Stimulated activated naive CD8-positive, alpha-beta T cell treated with anti-CD3 and anti-CD28 coated beads, Interleukin-15, amount 100 ng/mL, for 72 hours (primary cell): Measurements from ENCODE around the gene TCERG1.

Experiments used
- ATAC-seq: fragments of 150-1000 bp; cut with Tn5 transposase; 2 replicates; pipeline ENCODE4 v1.10.0; 2021; ENCODE audit warnings: mild to moderate bottlenecking, moderate library complexity
- DNase-seq, 2 donors: peaks; one replicate each; pipeline ENCODE4 v3.0.0; 2021 to 2022
- H3K27ac Mint-ChIP-seq, 2 donors: one replicate each; pipeline ENCODE4 v1.8.0; 2022; ENCODE audit warnings: mild to moderate bottlenecking in 2 of 2, mixed read lengths in 2 of 2, moderate library complexity in 2 of 2
- H3K27me3 Mint-ChIP-seq: one replicate; pipeline ENCODE4 v1.8.0; 2022; ENCODE audit warnings: mixed read lengths
- H3K4me1 Mint-ChIP-seq: one replicate; pipeline ENCODE4 v1.8.0; 2022; ENCODE audit warnings: mild to moderate bottlenecking, mixed read lengths
- H3K4me3 Mint-ChIP-seq, 2 donors: one replicate each; pipeline ENCODE4 v1.8.0; 2022; ENCODE audit warnings: mild to moderate bottlenecking in 2 of 2, mixed read lengths in 2 of 2, moderate library complexity in 1 of 2
- H3K9me3 Mint-ChIP-seq, 2 donors: one replicate each; pipeline ENCODE4 v1.8.0; 2022; ENCODE audit warnings: mixed read lengths in 2 of 2

The TCERG1 gene

GRCh38 chr5:146482775-146483174 lies 35.6 kb downstream of the TCERG1 start:
- no peak overlapping the region for H3K27ac Mint-ChIP-seq
- no peaks in the 10 kb centered on the region for H3K4me1 Mint-ChIP-seq
- DNase-seq: no peak
- H3K9me3 Mint-ChIP-seq: no peaks in the 10 kb centered on the region
- H3K4me3 Mint-ChIP-seq: no peak overlapping the region
- ATAC-seq: no peak
- H3K27me3 Mint-ChIP-seq: no peaks in the 10 kb centered on the region

GRCh38 chr5:146484714-146485391 lies 37.7 kb downstream of the TCERG1 start:
- no peak for DNase-seq
- H3K4me1 Mint-ChIP-seq: no peaks in the 10 kb centered on the region
- no peak for ATAC-seq
- H3K4me3 Mint-ChIP-seq: no peak overlapping the region
- H3K27me3 Mint-ChIP-seq: no peaks in the 10 kb centered on the region
- H3K9me3 Mint-ChIP-seq: no peaks in the 10 kb centered on the region
- H3K27ac Mint-ChIP-seq: no peak overlapping the region

DNA sequence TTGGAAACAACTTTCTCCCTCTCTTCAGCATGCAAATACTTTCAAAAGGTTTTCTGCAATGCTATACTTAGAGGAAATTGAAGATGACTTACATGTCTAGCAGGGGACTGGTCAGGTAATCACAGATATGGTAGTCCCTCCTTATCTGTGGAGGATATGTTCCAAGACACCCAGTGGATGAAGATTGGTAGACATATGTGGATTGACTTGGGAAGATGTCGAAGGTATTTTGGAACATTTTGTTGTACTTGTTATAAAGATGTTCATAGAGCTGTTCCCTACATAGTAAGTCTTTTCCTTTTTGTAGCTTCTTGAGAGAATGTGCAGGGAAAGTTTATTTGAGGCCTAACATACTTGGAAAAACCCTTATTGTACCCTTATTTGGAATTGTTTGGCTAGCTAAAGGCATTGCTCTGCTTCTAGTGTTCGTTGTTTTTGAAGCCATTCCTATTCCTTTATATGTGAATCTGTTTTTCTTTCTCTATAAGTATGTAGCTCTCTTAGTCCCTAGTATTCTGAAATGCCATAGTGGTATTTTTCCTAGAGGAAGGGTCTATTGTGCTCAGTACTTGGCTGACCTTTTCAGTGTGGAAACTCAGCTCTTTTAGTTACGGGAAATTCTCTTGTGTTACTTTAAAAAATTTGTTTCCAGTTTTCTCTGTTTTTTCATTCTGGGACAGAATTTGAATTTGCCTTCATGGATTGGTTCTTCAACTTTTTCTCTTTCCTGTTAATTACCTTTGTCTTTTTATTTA lies 43.1 kb downstream of the TCERG1 start:
- peak overlapping the region; percentile 6 to 63 for H3K27ac Mint-ChIP-seq
- H3K9me3 Mint-ChIP-seq: no peaks in the 10 kb centered on the region
- no peaks in the 10 kb centered on the region for H3K4me1 Mint-ChIP-seq

DNA sequence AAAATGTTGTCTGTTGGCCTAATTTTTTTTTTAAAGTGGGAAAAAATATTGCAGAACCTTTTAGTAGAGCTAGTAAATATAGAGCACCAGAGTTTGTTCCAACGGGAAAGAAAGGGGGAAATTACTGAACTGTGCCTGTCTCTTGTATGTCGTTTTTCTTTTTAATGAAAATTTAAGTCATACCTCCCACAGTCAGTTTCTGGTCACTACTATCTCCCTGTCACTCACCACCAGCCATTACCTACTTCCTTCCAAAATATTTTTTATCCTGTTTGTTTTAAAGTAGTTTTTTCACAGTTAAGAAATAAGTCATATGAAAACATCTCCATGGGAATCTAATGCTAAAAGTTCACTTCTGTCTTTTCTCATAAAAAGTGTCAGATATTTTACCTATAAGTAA lies 47.5 kb downstream of the TCERG1 start:
- H3K4me3 Mint-ChIP-seq: no peak overlapping the region
- no peak for DNase-seq
- peaks cover 4% of the 10 kb centered on the region for H3K4me1 Mint-ChIP-seq

More for the DNA sequence above, 43.1 kb downstream of the TCERG1 start:
- DNase-seq (no peak), ATAC-seq (no peak)
- H3K27me3 Mint-ChIP-seq: no peaks in the 10 kb centered on the region
- no peak overlapping the region for H3K4me3 Mint-ChIP-seq

DNA sequence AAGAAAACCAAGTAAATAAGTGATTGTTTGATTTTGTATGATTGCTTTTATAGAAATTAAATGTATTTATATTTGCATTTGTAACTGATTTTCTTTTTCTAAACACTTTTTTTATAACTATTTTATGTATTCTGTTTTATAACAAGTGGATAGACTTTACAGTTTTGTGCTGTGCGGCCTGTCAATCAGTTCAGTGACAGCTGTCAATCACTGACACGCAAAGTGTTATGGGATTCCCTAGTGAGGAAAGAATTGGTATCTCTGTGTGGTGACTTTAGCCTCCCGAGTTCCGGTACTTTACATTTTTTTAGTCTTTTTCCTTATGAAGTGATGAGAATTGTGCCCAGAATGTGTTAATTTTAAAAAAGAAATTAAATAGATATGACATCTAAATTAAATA lies 52.5 kb downstream of the TCERG1 start:
- Mint-ChIP-seq H3K27me3 (no peaks in the 10 kb centered on the region), H3K27ac (no peak overlapping the region), H3K4me3 (no peak overlapping the region), H3K9me3 (no peaks in the 10 kb centered on the region), H3K4me1 (peaks cover 4% of the 10 kb centered on the region)
- DNase-seq (no peak), ATAC-seq (no peak)

More for the DNA sequence above, 47.5 kb downstream of the TCERG1 start:
- no peak overlapping the region for H3K27ac Mint-ChIP-seq
- no peaks in the 10 kb centered on the region for H3K27me3 Mint-ChIP-seq
- no peaks in the 10 kb centered on the region for H3K9me3 Mint-ChIP-seq
- no peak for ATAC-seq

GRCh38 chr5:146507428-146507827 lies 60.3 kb downstream of the TCERG1 start:
- H3K9me3 Mint-ChIP-seq: no peaks in the 10 kb centered on the region
- no peak overlapping the region for H3K27ac Mint-ChIP-seq
- no peaks in the 10 kb centered on the region for H3K4me1 Mint-ChIP-seq
- ATAC-seq: no peak
- H3K4me3 Mint-ChIP-seq: no peak overlapping the region
- no peak for DNase-seq
- H3K27me3 Mint-ChIP-seq: no peaks in the 10 kb centered on the region

DNA sequence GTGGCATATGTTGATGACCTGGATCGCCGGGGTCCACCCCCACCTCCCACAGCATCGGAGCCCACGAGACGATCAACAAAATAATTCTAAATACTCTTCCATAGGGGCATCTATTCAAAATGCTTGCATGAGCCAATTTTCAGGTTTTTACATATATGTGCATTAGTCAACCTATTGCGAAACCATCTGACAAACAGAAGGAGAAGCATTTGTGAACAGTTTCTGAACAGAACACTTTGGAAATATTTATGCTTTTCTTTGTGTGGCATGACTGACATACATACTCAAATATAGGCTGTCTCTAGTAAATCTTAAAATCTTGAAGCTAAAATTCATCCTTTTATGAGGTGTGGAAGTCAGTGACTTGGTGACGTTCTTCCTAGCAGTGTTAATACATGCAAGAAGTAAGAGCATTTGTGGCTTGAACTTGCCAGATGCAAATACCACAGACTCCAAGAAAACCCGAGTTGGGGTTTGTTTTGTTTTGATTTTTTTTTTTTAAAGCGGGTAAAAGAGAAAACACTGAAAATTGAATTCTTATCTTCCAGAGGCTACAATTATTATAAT lies 63.5 kb downstream of the TCERG1 start:
- ATAC-seq (no peak), DNase-seq (no peak)
- no peaks in the 10 kb centered on the region for H3K27me3 Mint-ChIP-seq
- H3K27ac Mint-ChIP-seq: no peak overlapping the region
- no peaks in the 10 kb centered on the region for H3K4me1 Mint-ChIP-seq
- no peak overlapping the region for H3K4me3 Mint-ChIP-seq
- H3K9me3 Mint-ChIP-seq: no peaks in the 10 kb centered on the region

GRCh38 chr5:146513462-146513861 lies 66.3 kb downstream of the TCERG1 start:
- no peak overlapping the region for H3K27ac Mint-ChIP-seq
- no peaks in the 10 kb centered on the region for H3K4me1 Mint-ChIP-seq
- no peak overlapping the region for H3K4me3 Mint-ChIP-seq
- H3K27me3 Mint-ChIP-seq: no peaks in the 10 kb centered on the region
- DNase-seq (no peak), ATAC-seq (no peak)
- H3K9me3 Mint-ChIP-seq: no peaks in the 10 kb centered on the region

DNA sequence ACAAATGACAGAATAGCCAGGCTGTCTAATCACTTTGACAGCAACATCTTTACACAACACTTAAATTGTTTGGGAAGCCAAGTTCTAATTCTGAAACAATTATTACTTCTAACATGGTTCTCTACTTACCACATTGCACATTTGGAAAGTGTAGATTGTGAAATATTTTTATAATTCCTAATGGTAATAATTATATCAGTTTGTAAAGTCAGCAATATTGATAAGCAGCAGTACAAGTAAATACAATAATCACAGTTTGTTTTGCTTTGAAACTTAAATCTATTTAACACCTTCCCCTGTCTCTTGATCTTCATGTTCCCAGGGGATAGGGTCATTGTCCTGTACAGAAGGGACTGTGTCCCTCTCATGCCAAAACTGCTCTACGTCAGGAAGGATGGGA lies 67.4 kb downstream of the TCERG1 start:
- H3K4me3 Mint-ChIP-seq: no peak overlapping the region
- no peaks in the 10 kb centered on the region for H3K9me3 Mint-ChIP-seq
- no peak for DNase-seq
- peaks cover 4% of the 10 kb centered on the region for H3K27me3 Mint-ChIP-seq
- ATAC-seq: no peak
- no peak overlapping the region for H3K27ac Mint-ChIP-seq
- no peaks in the 10 kb centered on the region for H3K4me1 Mint-ChIP-seq

- ATAC-seq (peak; percentile 42), DNase-seq (no peak)
- H3K9me3 Mint-ChIP-seq: no peaks in the 10 kb centered on the region
- no peak overlapping the region for H3K4me3 Mint-ChIP-seq
- no peaks in the 10 kb centered on the region for H3K4me1 Mint-ChIP-seq
- H3K27me3 Mint-ChIP-seq: peaks cover 8% of the 10 kb centered on the region
- peak overlapping the region in 1 of 2 donors; percentile 12 for H3K27ac Mint-ChIP-seq
Measured at GRCh38 chr5:146515473-146516150, 68.5 kb downstream of the TCERG1 start.

- no peak for DNase-seq
- Mint-ChIP-seq H3K9me3 (no peaks in the 10 kb centered on the region), H3K27ac (peak within 1 kb of the TSS in 1 of 2 donors; percentile 12), H3K27me3 (peaks cover 8% of the 10 kb centered on the region), H3K4me3 (no peak within 1 kb of the TSS), H3K4me1 (no peaks in the 10 kb centered on the region)
- ATAC-seq: peak; percentile 39
Measured at GRCh38 chr5:146516151-146516475, 69.0 kb downstream of the TCERG1 start, which contains the start of gene GPR151. Gene GPR151 (minus strand): TSS chr5:146516190. CDS start chr5:146516113, 77 bp downstream.

GRCh38 chr5:146519554-146519953 lies 72.4 kb downstream of the TCERG1 start:
- H3K27me3 Mint-ChIP-seq: peaks cover 17% of the 10 kb centered on the region
- no peak for DNase-seq
- no peaks in the 10 kb centered on the region for H3K9me3 Mint-ChIP-seq
- H3K4me1 Mint-ChIP-seq: no peaks in the 10 kb centered on the region
- ATAC-seq: no peak
- H3K4me3 Mint-ChIP-seq: no peak overlapping the region
- H3K27ac Mint-ChIP-seq: no peak overlapping the region

DNA sequence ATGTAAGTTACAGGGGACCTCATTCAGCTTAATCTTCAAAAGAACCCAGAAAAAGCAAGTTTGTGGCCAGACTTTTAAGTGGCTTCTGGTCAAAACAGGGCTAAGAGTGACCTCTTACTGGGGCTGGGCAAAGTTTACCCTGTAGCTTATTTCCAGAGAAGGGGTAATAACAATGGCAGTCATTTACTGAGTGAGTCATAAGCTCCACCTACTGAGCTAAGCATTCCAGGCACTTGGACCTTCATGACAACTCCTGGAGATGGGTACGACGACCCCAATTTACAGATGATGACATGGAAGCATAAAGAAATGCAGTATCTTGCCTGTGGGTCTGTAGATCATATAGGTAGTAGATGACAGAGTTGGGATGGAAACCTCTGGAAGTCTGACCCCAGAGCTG lies 73.6 kb downstream of the TCERG1 start:
- Mint-ChIP-seq H3K27ac (no peak overlapping the region), H3K9me3 (no peaks in the 10 kb centered on the region), H3K27me3 (peaks cover 17% of the 10 kb centered on the region), H3K4me3 (no peak overlapping the region), H3K4me1 (no peaks in the 10 kb centered on the region)
- DNase-seq: no peak
- ATAC-seq: no peak

- ATAC-seq (no peak), DNase-seq (no peak)
- Mint-ChIP-seq H3K9me3 (no peaks in the 10 kb centered on the region), H3K27me3 (peaks cover 17% of the 10 kb centered on the region), H3K4me3 (no peak overlapping the region), H3K27ac (no peak overlapping the region), H3K4me1 (no peaks in the 10 kb centered on the region)
Measured at GRCh38 chr5:146521403-146522106, 74.4 kb downstream of the TCERG1 start.

- H3K4me1 Mint-ChIP-seq: no peaks in the 10 kb centered on the region
- peaks cover 17% of the 10 kb centered on the region for H3K27me3 Mint-ChIP-seq
- no peak overlapping the region for H3K4me3 Mint-ChIP-seq
- ATAC-seq (no peak), DNase-seq (no peak)
- no peak overlapping the region for H3K27ac Mint-ChIP-seq
- no peaks in the 10 kb centered on the region for H3K9me3 Mint-ChIP-seq
Measured at GRCh38 chr5:146523698-146524097, 76.6 kb downstream of the TCERG1 start.
